Thyroid gland (tissue), 4 donors: Measurements from ENCODE around the gene DPH7.

Experiments used
- POLR2A ChIP-seq, 2 donors: fragments of 450-650 bp; IDR thresholded peaks; one replicate each; pipeline ENCODE4 v1.6.1; 2017; ENCODE audit warnings: antibody characterized with exemption in 2 of 2, mild to moderate bottlenecking in 2 of 2, moderate library complexity in 1 of 2
- TF ChIP-seq, protein P1 (sequence below), 6 experiments: fragments of 200-600 bp in 3 of 6; fragments of 450-650 bp in 3 of 6; sonication (generic) in 3 of 6; IDR thresholded peaks; one replicate each; pipeline ENCODE4 v1.5.1; 2016 to 2019; ENCODE audit warnings: antibody characterized with exemption in 6 of 6, mild to moderate bottlenecking in 2 of 6, inconsistent platforms in 1 of 6, moderate library complexity in 1 of 6

GRCh38 chr9:137602661-137603060 is 23.9 kb upstream of the DPH7 start:
- TF ChIP-seq, protein P1, sequence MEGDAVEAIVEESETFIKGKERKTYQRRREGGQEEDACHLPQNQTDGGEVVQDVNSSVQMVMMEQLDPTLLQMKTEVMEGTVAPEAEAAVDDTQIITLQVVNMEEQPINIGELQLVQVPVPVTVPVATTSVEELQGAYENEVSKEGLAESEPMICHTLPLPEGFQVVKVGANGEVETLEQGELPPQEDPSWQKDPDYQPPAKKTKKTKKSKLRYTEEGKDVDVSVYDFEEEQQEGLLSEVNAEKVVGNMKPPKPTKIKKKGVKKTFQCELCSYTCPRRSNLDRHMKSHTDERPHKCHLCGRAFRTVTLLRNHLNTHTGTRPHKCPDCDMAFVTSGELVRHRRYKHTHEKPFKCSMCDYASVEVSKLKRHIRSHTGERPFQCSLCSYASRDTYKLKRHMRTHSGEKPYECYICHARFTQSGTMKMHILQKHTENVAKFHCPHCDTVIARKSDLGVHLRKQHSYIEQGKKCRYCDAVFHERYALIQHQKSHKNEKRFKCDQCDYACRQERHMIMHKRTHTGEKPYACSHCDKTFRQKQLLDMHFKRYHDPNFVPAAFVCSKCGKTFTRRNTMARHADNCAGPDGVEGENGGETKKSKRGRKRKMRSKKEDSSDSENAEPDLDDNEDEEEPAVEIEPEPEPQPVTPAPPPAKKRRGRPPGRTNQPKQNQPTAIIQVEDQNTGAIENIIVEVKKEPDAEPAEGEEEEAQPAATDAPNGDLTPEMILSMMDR (IDR thresholded peaks at IDR 0.05): no peak
- no peak for TF ChIP-seq POLR2A (IDR thresholded peaks at IDR 0.05)
